Melanocyte of skin (primary cell): Measurements from ENCODE around the gene CD300E. TPM values are rescaled to one million over a fixed set of nuclear protein-coding genes. Genes with fewer than 3 reads are reported as not detected.

ENCODE experiments used
- total RNA-seq, 2 donors: library from RNA; depleted of rRNA; stranded (reverse); fragments of >200 nt; gene quantifications; 2 replicates each; pipeline ENCODE4 v1.2.3, GENCODE V29; 2012

The CD300E gene, protein sequence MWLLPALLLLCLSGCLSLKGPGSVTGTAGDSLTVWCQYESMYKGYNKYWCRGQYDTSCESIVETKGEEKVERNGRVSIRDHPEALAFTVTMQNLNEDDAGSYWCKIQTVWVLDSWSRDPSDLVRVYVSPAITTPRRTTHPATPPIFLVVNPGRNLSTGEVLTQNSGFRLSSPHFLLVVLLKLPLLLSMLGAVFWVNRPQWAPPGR
- not detected for total RNA-seq

GRCh38 chr17:74623693-74624093, at the start of gene CD300E:
CD300E (minus strand) TSS chr17:74623738; CDS start chr17:74623621, 117 bp downstream.

DNA sequence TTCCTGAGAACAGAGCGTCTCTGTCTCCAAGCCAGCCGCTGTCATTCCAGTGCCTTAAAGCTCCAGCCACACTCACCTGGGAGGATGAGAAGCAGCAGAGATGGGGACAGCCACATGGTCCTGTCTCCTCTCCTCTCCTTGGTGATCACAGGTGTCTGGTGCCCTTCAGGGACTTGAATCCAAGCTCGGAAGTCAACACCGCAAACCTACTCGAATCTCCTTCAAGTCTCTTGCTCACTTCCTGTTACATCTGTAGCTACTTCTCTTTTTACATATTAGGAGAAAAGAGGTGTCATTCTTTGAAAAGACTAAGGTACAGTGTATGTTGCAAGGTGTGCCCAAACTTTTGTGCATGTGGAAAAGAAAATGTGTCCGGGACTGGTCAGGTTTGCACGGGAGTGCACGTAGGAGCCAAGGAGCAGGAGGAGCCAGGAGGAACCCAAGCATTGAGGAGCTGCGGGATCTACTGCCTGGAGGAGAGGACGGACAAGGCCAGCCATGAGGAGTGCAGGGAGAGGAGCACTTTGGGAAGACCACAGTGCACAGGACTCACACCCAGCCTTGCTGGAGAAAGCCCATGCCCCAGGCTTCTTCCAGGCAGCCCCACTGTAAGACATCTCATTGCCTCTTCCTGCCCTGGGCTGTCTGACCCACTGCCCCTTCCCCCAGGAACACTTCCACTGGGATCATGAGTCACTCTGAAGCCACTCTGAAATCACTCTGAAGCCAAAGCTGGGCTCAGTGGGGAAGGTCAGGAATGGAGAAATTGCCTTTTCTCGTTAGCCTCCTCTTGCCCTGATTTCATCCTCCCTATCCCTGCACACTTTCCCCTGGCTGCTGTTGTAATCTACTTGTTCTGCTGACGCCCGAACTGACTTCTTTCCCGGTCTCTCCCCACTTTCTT, 31.2 kb downstream of the CD300E start, which contains the start of gene CD300LD:
Gene CD300LD, minus strand, starts transcription at position 197 of the 904 bp plus-strand sequence. Its CDS starts 81 bp downstream, at position 116.

DNA sequence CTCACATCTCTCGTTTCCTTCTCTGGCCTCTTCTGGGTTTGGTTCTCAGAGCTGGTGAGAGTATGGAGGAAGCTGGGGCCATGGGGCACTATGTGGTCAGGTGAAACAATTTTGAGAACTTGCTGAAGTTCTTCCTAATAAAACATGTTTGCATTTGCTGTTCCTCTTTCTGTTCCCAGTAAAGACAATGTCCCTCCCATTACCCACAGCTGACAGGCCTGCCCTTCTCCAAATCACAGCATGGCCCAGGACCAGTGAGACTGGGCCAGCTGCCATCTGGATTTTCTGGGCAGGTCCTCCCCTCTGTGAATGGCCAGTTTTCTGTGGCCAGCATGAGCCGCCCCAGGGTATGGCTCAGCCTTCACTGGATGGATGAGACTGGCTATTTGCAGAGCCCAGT, 56.1 kb downstream of the CD300E start, which contains the start of gene CD300H:
Gene CD300H, minus strand, starts transcription at position 113 of the 400 bp plus-strand sequence.

Other genes with a start within 250 kb of the CD300E start
- gene GPRC5C, start 191.7 kb downstream of the CD300E start, total RNA-seq: 1 to 10 TPM in 1 of 2 donors, under 1 TPM in 1; under 0.01 to 3.3 TPM
- gene CD300A, start 157.1 kb downstream of the CD300E start, total RNA-seq: not detected
- not detected for gene CD300LB, start 92.3 kb downstream of the CD300E start, total RNA-seq
- not detected for gene CD300C, start 77.6 kb downstream of the CD300E start, total RNA-seq
- not detected for gene CD300H, start 56.2 kb downstream of the CD300E start, total RNA-seq
- gene CD300LD, start 31.5 kb downstream of the CD300E start, total RNA-seq: not detected
- not detected for gene CD300LF, start 89.2 kb upstream of the CD300E start, total RNA-seq
- gene RAB37, start 113.5 kb upstream of the CD300E start, total RNA-seq: under 1 TPM in 1 of 2 donors, not detected in 1; under 0.01 TPM
- 10 to 100 TPM in 1 of 2 donors, 1 to 10 TPM in 1; 8.9 to 21.6 TPM for gene NHERF1, start 124.9 kb upstream of the CD300E start, total RNA-seq
- gene NAT9, start 152.6 kb upstream of the CD300E start, total RNA-seq: 10 to 100 TPM; 18.6 to 23.0 TPM
- gene GRIN2C, start 236.1 kb upstream of the CD300E start, total RNA-seq: not detected
- 10 to 100 TPM; 16.9 to 22.3 TPM for gene FDXR, start 249.3 kb upstream of the CD300E start, total RNA-seq